KOPT-K1 (cell line): ENCODE measurements around the gene EID1.
"Not testable (repeated sequence)": the region's sequence is repeated elsewhere in the genome, so short reads cannot be mapped to it uniquely, and the experiment has no call there.

Experiments
- H3K27ac ChIP-seq: fragments of 200-600 bp; sonication (generic); 2 replicates; pipeline ENCODE4 v1.5.1; 2016; ENCODE audit warnings: antibody characterized with exemption, mild to moderate bottlenecking, low read depth, low read length; ENCODE audit not compliant: poor library complexity, severe bottlenecking
- H3K36me3 ChIP-seq: fragments of 200-600 bp; sonication (generic); 2 replicates; pipeline ENCODE4 v1.5.1; 2017; ENCODE audit warnings: antibody characterized with exemption, mild to moderate bottlenecking, low read length, moderate library complexity; ENCODE audit not compliant: insufficient read depth
- H3K9me3 ChIP-seq: fragments of 200-600 bp; sonication (generic); 2 replicates; pipeline ENCODE4 v1.5.1; 2017; ENCODE audit warnings: antibody characterized with exemption, low read length, mild to moderate bottlenecking; ENCODE audit not compliant: insufficient read depth, poor library complexity, severe bottlenecking

Gene EID1

GRCh38 chr15:48888191-48888590 lies 10.3 kb downstream of the EID1 start:
- H3K27ac ChIP-seq: no peak overlapping the region
- no peaks in the 10 kb centered on the region for H3K36me3 ChIP-seq
- no peaks in the 10 kb centered on the region for H3K9me3 ChIP-seq

- Histone ChIP-seq H3K9me3 (no peaks in the 10 kb centered on the region), H3K27ac (no peak overlapping the region), H3K36me3 (no peaks in the 10 kb centered on the region)
Observed at GRCh38 chr15:48888836-48889235, 10.9 kb downstream of the EID1 start.

GRCh38 chr15:48889925-48890324 lies 12.0 kb downstream of the EID1 start:
- Histone ChIP-seq H3K36me3 (no peaks in the 10 kb centered on the region), H3K9me3 (no peaks in the 10 kb centered on the region), H3K27ac (no peak overlapping the region)

- no peaks in the 10 kb centered on the region for H3K36me3 ChIP-seq
- no peaks in the 10 kb centered on the region for H3K9me3 ChIP-seq
- no peak overlapping the region for H3K27ac ChIP-seq
Observed at GRCh38 chr15:48890375-48890972, 12.5 kb downstream of the EID1 start.

GRCh38 chr15:48891232-48891765 lies 13.4 kb downstream of the EID1 start:
- Histone ChIP-seq H3K9me3 (no peaks in the 10 kb centered on the region), H3K27ac (no peak overlapping the region), H3K36me3 (no peaks in the 10 kb centered on the region)

GRCh38 chr15:48893311-48893710 lies 15.4 kb downstream of the EID1 start:
- Histone ChIP-seq H3K9me3 (no peaks in the 10 kb centered on the region), H3K36me3 (no peaks in the 10 kb centered on the region), H3K27ac (no peak overlapping the region)

GRCh38 chr15:48896869-48897814 lies 19.2 kb downstream of the EID1 start:
- H3K27ac ChIP-seq: no peak overlapping the region
- no peaks in the 10 kb centered on the region for H3K9me3 ChIP-seq
- H3K36me3 ChIP-seq: no peaks in the 10 kb centered on the region

GRCh38 chr15:48898032-48898431 lies 20.1 kb downstream of the EID1 start:
- Histone ChIP-seq H3K9me3 (no peaks in the 10 kb centered on the region), H3K27ac (no peak overlapping the region), H3K36me3 (no peaks in the 10 kb centered on the region)

- Histone ChIP-seq H3K36me3 (no peaks in the 10 kb centered on the region), H3K27ac (no peak overlapping the region), H3K9me3 (no peaks in the 10 kb centered on the region)
Observed at GRCh38 chr15:48898446-48898845, 20.5 kb downstream of the EID1 start.

GRCh38 chr15:48899793-48900192 lies 21.9 kb downstream of the EID1 start:
- Histone ChIP-seq H3K9me3 (no peaks in the 10 kb centered on the region), H3K36me3 (no peaks in the 10 kb centered on the region), H3K27ac (no peak overlapping the region)

- Histone ChIP-seq H3K9me3 (no peaks in the 10 kb centered on the region), H3K36me3 (no peaks in the 10 kb centered on the region), H3K27ac (no peak overlapping the region)
Observed at GRCh38 chr15:48904758-48905157, 26.8 kb downstream of the EID1 start.

- H3K27ac ChIP-seq: no peak overlapping the region
- no peaks in the 10 kb centered on the region for H3K9me3 ChIP-seq
- no peaks in the 10 kb centered on the region for H3K36me3 ChIP-seq
Observed at GRCh38 chr15:48905216-48905615, 27.3 kb downstream of the EID1 start.

- no peak overlapping the region for H3K27ac ChIP-seq
- no peaks in the 10 kb centered on the region for H3K9me3 ChIP-seq
- H3K36me3 ChIP-seq: no peaks in the 10 kb centered on the region
Observed at GRCh38 chr15:48905847-48906246, 27.9 kb downstream of the EID1 start.

GRCh38 chr15:48909313-48909712 lies 31.4 kb downstream of the EID1 start:
- not testable (repeated sequence) for H3K9me3 ChIP-seq, H3K36me3 ChIP-seq, H3K27ac ChIP-seq

- H3K27ac ChIP-seq, H3K9me3 ChIP-seq, H3K36me3 ChIP-seq: not testable (repeated sequence)
Observed at GRCh38 chr15:48910554-48910953, 32.6 kb downstream of the EID1 start.
